ENCODE measurements around the gene MINDY2. TPM values are rescaled to one million over a fixed set of nuclear protein-coding genes. Genes with fewer than 3 reads are reported as not detected.

Gene MINDY2
- total RNA-seq, 1 experiment from 2014 or later, result 18.4 TPM

- H3K9me2 ChIP-seq (ENCODE audit: insufficient read depth), result no peaks in the 10 kb centered on the region
- H3K27ac ChIP-seq, result peak overlapping the region; percentile 77
- H3K4me1 ChIP-seq (replicated peaks; ENCODE audit: insufficient read depth), result no peaks in the 10 kb centered on the region
- H3K4me3 ChIP-seq, result peak overlapping the region; percentile 58
- POLR2A ChIA-PET (ENCODE audit: unreplicated experiment), result interaction anchor here (0.7 to 0.8 kb wide), 5 partner anchors 47 to 613 kb away, joined by 4 to 28 read pairs (median 8); partner anchors contain the start of gene MINDY2
- DNase-seq, result peak; percentile 47 to 54
- H3K9me3 ChIP-seq (ENCODE audit: insufficient read depth, low read depth), result no peaks in the 10 kb centered on the region
- peaks cover 6% of the 10 kb centered on the region; the same call in 1 of the 2 replicates for H3K79me2 ChIP-seq (ENCODE audit: low read depth)
- no peaks in the 10 kb centered on the region for H3K36me3 ChIP-seq (ENCODE audit: low read depth)
- TF ChIP-seq, protein P1, sequence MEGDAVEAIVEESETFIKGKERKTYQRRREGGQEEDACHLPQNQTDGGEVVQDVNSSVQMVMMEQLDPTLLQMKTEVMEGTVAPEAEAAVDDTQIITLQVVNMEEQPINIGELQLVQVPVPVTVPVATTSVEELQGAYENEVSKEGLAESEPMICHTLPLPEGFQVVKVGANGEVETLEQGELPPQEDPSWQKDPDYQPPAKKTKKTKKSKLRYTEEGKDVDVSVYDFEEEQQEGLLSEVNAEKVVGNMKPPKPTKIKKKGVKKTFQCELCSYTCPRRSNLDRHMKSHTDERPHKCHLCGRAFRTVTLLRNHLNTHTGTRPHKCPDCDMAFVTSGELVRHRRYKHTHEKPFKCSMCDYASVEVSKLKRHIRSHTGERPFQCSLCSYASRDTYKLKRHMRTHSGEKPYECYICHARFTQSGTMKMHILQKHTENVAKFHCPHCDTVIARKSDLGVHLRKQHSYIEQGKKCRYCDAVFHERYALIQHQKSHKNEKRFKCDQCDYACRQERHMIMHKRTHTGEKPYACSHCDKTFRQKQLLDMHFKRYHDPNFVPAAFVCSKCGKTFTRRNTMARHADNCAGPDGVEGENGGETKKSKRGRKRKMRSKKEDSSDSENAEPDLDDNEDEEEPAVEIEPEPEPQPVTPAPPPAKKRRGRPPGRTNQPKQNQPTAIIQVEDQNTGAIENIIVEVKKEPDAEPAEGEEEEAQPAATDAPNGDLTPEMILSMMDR (conservative IDR thresholded peaks at IDR 0.05), result no peak
- TF ChIP-seq EZH2 (IDR thresholded peaks at IDR 0.05; ENCODE audit: low read depth), result no peak
- BruUV-seq (replicated peaks), result no TSS peak
- no peaks in the 10 kb centered on the region for H3K27me3 ChIP-seq (ENCODE audit: insufficient read depth, low read depth)
- CTCF ChIA-PET, result no interaction called here
- intact Hi-C loops (cut with micrococcal nuclease; ENCODE audit: unreplicated experiment), result loop anchor here (2.0 to 5.0 kb wide), 6 partner anchors 94 to 638 kb away; partner anchors contain the start of gene MINDY2
- peaks cover 17% of the 10 kb centered on the region; the same call in 1 of the 2 replicates for H3F3A ChIP-seq (ENCODE audit: insufficient read depth, low read depth)
- peak overlapping the region; percentile 82 for H2AFZ ChIP-seq
- H4K20me1 ChIP-seq (ENCODE audit: insufficient read depth), result no peaks in the 10 kb centered on the region
- H3K4me2 ChIP-seq, result peak overlapping the region; percentile 69
Observed at GRCh38 chr15:58864602-58865424, 93.7 kb downstream of the MINDY2 start.

GRCh38 chr15:58865425-58865880 lies 94.4 kb downstream of the MINDY2 start:
- H3K4me1 ChIP-seq (replicated peaks; ENCODE audit: insufficient read depth), result no peaks in the 10 kb centered on the region
- TF ChIP-seq EZH2 (IDR thresholded peaks at IDR 0.05; ENCODE audit: low read depth), result no peak
- TF ChIP-seq, protein P1 (conservative IDR thresholded peaks at IDR 0.05), result no peak
- no peaks in the 10 kb centered on the region for H3K9me3 ChIP-seq (ENCODE audit: insufficient read depth, low read depth)
- peak overlapping the region; percentile 82 for H2AFZ ChIP-seq
- no peaks in the 10 kb centered on the region for H4K20me1 ChIP-seq (ENCODE audit: insufficient read depth)
- H3K79me2 ChIP-seq (ENCODE audit: low read depth), result peaks cover 6% of the 10 kb centered on the region; the same call in 1 of the 2 replicates
- DNase-seq, result peak; percentile 46 to 57
- ChIA-PET CTCF (no interaction called here), POLR2A (ENCODE audit: unreplicated experiment) (interaction anchor here (0.7 to 0.8 kb wide), 3 partner anchors 46 to 392 kb away, joined by 4 to 24 read pairs (median 8); partner anchors contain the start of gene MINDY2)
- no peaks in the 10 kb centered on the region for H3K27me3 ChIP-seq (ENCODE audit: insufficient read depth, low read depth)
- peaks cover 17% of the 10 kb centered on the region; the same call in 1 of the 2 replicates for H3F3A ChIP-seq (ENCODE audit: insufficient read depth, low read depth)
- peak overlapping the region; percentile 77 for H3K27ac ChIP-seq
- BruUV-seq (replicated peaks), result TSS peak; percentile 55
- intact Hi-C loops (cut with micrococcal nuclease; ENCODE audit: unreplicated experiment), result loop anchor here (2.0 to 5.0 kb wide), 6 partner anchors 95 to 638 kb away; partner anchors contain the start of gene MINDY2
- no peaks in the 10 kb centered on the region for H3K36me3 ChIP-seq (ENCODE audit: low read depth)
- no peaks in the 10 kb centered on the region for H3K9me2 ChIP-seq (ENCODE audit: insufficient read depth)
- peak overlapping the region; percentile 58 for H3K4me3 ChIP-seq
- peak overlapping the region; percentile 69 for H3K4me2 ChIP-seq

GRCh38 chr15:58867926-58868325 lies 96.8 kb downstream of the MINDY2 start:
- CTCF ChIA-PET, result no interaction called here

More at GRCh38 chr15:58867926-58868325, 96.8 kb downstream of the MINDY2 start:
- TF ChIP-seq, protein P1 (conservative IDR thresholded peaks at IDR 0.05), result no peak
- no peaks in the 10 kb centered on the region for H3K9me2 ChIP-seq (ENCODE audit: insufficient read depth)
- H3K4me1 ChIP-seq (replicated peaks; ENCODE audit: insufficient read depth), result no peaks in the 10 kb centered on the region
- POLR2A ChIA-PET (ENCODE audit: unreplicated experiment), result no interaction called here
- no peak overlapping the region for H3K4me2 ChIP-seq
- no peak overlapping the region for H3K27ac ChIP-seq
- peaks cover 6% of the 10 kb centered on the region; the same call in 1 of the 2 replicates for H3K79me2 ChIP-seq (ENCODE audit: low read depth)
- no peaks in the 10 kb centered on the region for H4K20me1 ChIP-seq (ENCODE audit: insufficient read depth)
- no peaks in the 10 kb centered on the region for H3K9me3 ChIP-seq (ENCODE audit: insufficient read depth, low read depth)
- no peak overlapping the region for H2AFZ ChIP-seq
- H3F3A ChIP-seq (ENCODE audit: insufficient read depth, low read depth), result peaks cover 13% of the 10 kb centered on the region; the same call in 1 of the 2 replicates
- intact Hi-C loops (cut with micrococcal nuclease; ENCODE audit: unreplicated experiment), result loop anchor here (5.0 kb wide), 5 partner anchors 396 to 641 kb away; no protein-coding TSS in a partner anchor
- no peaks in the 10 kb centered on the region for H3K27me3 ChIP-seq (ENCODE audit: insufficient read depth, low read depth)
- no peaks in the 10 kb centered on the region for H3K36me3 ChIP-seq (ENCODE audit: low read depth)
- DNase-seq, result no peak
- BruUV-seq (replicated peaks), result no TSS peak
- H3K4me3 ChIP-seq, result no peak overlapping the region
